ENCODE results near the gene ARPC2. TPM values are rescaled to one million over a fixed set of nuclear protein-coding genes. Genes with fewer than 3 reads are reported as not detected.

ARPC2 gene
- total RNA-seq (2022; extraction: Qiagen RNA extraction; ENCODE audit: low read depth) = 286 to 304 TPM (median 289 TPM) in 5 replicates

DNA sequence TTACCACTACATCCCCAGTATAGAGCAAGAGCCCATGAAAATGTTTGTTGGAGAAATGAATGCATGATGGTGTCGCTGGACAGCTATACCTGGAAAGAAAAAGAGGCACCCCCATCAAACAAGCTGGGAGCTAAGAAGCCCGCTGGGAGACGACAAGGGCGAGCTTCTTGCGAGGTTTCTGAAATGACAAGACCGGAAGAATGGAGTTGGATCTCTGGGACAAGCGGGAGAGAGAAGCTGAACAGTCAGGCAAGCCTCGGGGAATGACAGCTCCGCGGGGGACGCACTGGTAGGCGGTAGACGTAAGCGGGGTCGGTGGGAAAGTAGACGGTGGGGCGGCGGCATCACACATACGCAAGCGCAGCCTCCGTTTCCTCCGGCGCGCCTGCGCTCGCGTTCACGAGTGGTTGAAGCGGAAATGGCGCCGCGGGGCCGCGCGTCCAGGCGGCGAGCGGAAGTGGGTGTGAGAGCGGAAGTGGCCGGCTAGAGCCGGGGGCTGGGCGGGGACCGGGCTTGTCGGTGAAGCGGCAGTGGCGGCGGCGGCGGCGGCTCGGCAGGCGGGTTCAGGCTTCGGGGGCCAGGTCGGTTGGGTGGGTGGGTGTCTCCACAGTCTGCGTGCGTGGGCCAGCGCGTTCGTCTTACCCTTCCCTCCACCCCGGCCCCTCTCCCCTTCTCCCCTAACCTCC is at the start of gene ARPC2:
Gene ARPC2, plus strand, starts transcription at position 516 of the 686 bp plus-strand sequence. CDS start 282 bp downstream, outside the sequence.

DNA sequence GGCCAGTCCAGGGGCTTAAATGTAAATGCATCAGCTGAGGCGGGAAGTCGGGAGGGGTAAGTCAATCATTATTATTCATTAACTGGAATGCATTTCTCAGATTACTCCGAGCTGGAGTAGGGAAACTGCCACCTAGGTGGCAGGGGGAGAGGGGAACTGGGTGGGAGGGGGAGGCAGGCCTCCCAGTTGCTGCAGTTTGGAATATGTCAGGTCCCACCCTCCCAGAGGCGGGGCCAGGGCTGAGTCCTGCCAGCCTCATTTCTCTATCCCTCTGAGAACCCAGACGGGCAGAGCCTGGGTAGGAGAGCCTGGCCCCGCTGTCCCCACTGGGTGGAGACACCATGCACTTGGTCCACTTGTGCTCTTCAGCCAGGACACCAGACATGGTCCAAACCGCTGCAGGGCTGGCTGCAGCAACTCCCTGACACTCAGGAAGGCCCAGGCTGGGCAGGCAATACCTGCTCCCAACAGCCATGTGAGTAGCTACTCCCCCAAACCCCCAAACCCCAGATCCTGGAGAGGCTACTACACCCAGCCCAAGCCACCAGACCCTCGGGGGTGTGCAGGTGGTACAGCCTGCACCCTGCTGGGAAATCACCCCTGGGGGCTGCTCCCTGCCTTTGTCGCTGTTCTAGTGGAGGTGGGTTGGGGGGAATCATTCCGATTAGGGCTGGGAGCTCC is 43.9 kb downstream of the ARPC2 start, which contains the start of gene GPBAR1:
Gene GPBAR1, plus strand, starts transcription at position 274 of the 681 bp plus-strand sequence. CDS start 1,710 bp downstream, outside the sequence.

GRCh38 chr2:218269900-218270720 is 53.1 kb downstream of the ARPC2 start, which contains the start of the genes AAMP and PNKD:
AAMP (minus strand) TSS chr2:218270137; CDS start chr2:218270086, 51 bp downstream.
PNKD (plus strand) TSS chr2:218270519; CDS start chr2:218270536, 17 bp downstream.

DNA sequence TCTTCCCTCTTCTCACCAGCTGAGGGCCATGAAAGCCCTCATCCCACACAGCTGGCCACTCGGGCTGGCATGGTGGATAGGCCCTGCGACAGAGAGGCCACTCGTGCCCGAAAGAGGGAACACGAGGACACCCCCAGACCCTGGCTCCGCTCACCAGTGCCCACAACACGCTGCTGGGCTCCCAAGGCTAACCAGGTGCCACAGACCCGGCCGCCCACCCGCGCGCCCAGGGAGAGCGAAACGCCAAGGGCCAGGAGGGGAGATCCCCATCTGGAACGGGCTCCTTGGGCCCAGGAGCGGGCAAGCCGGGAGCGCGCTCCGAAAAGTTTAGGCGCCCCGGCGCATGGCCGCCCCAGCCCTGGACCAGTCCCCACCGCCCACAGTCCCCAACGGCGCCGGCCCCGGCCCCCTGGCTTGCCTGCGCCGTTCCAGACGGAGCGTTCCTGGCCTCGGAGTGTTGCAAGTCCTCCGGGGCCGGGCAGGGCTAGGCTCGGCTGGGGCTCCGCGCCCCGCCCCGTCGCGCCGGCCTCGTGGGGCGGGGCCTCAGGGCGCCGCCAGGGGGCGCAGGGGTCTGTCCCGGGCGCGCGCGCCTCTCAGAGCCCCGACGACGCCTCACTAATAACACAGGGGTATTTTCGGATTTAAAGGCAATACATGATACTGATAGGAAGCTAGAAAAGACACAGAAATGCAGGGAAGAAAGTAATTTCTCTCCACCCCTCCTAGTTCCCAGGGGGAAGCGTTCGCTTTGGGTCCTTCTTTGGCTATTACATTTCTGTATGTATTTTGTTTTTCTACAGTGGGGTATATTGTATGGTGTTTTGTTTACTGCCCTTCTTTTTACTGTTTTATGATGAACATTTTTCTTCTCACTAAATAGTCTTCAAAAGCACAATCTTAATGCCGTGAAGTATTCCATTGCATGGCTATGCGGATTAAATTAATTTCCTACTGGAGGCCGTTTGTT is 75.3 kb downstream of the ARPC2 start, which contains the start of gene TMBIM1:
Gene TMBIM1, minus strand, starts transcription at position 456 of the 967 bp plus-strand sequence. CDS start 10,362 bp downstream, outside the sequence.

Other genes with a start within 250 kb of the ARPC2 start
- gene TNS1, start 214.2 kb upstream of the ARPC2 start, total RNA-seq (2022; extraction: Qiagen RNA extraction; ENCODE audit: low read depth) = 6.1 to 13.5 TPM (median 9.6 TPM) in 5 replicates
- gene RUFY4, start 147.9 kb upstream of the ARPC2 start, total RNA-seq (2022; extraction: Qiagen RNA extraction; ENCODE audit: low read depth) = not detected in 5 replicates
- 0.13 TPM in 1 of 5 replicates, not detected in the others for gene CXCR2, start 91.2 kb upstream of the ARPC2 start, total RNA-seq (2022; extraction: Qiagen RNA extraction; ENCODE audit: low read depth)
- not detected in 5 replicates for gene CXCR1, start 50.2 kb upstream of the ARPC2 start, total RNA-seq (2022; extraction: Qiagen RNA extraction; ENCODE audit: low read depth)
- gene GPBAR1, start 43.8 kb downstream of the ARPC2 start, total RNA-seq (2022; extraction: Qiagen RNA extraction; ENCODE audit: low read depth) = 0.07 to 0.23 TPM (median 0.15 TPM) in 5 replicates
- 109 to 189 TPM (median 121 TPM) in 5 replicates for gene AAMP, start 52.9 kb downstream of the ARPC2 start, total RNA-seq (2022; extraction: Qiagen RNA extraction; ENCODE audit: low read depth)
- 62.1 to 67.0 TPM (median 63.3 TPM) in 5 replicates for gene PNKD, start 53.3 kb downstream of the ARPC2 start, total RNA-seq (2022; extraction: Qiagen RNA extraction; ENCODE audit: low read depth)
- gene TMBIM1, start 75.3 kb downstream of the ARPC2 start, total RNA-seq (2022; extraction: Qiagen RNA extraction; ENCODE audit: low read depth) = 117 to 131 TPM (median 121 TPM) in 5 replicates
- gene CATIP, start 139.7 kb downstream of the ARPC2 start, total RNA-seq (2022; extraction: Qiagen RNA extraction; ENCODE audit: low read depth) = 0.14 to 0.16 TPM in 2 of 5 replicates, not detected in the others
- gene SLC11A1, start 165.1 kb downstream of the ARPC2 start, total RNA-seq (2022; extraction: Qiagen RNA extraction; ENCODE audit: low read depth) = 0.15 to 0.28 TPM (median 0.19 TPM) in 5 replicates
- 63.4 to 83.1 TPM (median 71.7 TPM) in 5 replicates for gene CTDSP1, start 182.7 kb downstream of the ARPC2 start, total RNA-seq (2022; extraction: Qiagen RNA extraction; ENCODE audit: low read depth)
- gene VIL1, start 201.9 kb downstream of the ARPC2 start, total RNA-seq (2022; extraction: Qiagen RNA extraction; ENCODE audit: low read depth) = 0.16 to 0.33 TPM (median 0.18 TPM) in 5 replicates